LNCAP (cell line): ENCODE measurements around the gene TAOK1.

ENCODE experiments used
- TF ChIP-seq, protein P1 (sequence below): fragments of 450-650 bp; IDR thresholded peaks from 2 replicates; pipeline ENCODE4 v1.5.1; 2017; ENCODE audit warnings: mild to moderate bottlenecking

Gene TAOK1

GRCh38 chr17:29577001-29577370 lies 186.8 kb downstream of the TAOK1 start:
- TF ChIP-seq, protein P1, sequence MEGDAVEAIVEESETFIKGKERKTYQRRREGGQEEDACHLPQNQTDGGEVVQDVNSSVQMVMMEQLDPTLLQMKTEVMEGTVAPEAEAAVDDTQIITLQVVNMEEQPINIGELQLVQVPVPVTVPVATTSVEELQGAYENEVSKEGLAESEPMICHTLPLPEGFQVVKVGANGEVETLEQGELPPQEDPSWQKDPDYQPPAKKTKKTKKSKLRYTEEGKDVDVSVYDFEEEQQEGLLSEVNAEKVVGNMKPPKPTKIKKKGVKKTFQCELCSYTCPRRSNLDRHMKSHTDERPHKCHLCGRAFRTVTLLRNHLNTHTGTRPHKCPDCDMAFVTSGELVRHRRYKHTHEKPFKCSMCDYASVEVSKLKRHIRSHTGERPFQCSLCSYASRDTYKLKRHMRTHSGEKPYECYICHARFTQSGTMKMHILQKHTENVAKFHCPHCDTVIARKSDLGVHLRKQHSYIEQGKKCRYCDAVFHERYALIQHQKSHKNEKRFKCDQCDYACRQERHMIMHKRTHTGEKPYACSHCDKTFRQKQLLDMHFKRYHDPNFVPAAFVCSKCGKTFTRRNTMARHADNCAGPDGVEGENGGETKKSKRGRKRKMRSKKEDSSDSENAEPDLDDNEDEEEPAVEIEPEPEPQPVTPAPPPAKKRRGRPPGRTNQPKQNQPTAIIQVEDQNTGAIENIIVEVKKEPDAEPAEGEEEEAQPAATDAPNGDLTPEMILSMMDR, result no peak

DNA sequence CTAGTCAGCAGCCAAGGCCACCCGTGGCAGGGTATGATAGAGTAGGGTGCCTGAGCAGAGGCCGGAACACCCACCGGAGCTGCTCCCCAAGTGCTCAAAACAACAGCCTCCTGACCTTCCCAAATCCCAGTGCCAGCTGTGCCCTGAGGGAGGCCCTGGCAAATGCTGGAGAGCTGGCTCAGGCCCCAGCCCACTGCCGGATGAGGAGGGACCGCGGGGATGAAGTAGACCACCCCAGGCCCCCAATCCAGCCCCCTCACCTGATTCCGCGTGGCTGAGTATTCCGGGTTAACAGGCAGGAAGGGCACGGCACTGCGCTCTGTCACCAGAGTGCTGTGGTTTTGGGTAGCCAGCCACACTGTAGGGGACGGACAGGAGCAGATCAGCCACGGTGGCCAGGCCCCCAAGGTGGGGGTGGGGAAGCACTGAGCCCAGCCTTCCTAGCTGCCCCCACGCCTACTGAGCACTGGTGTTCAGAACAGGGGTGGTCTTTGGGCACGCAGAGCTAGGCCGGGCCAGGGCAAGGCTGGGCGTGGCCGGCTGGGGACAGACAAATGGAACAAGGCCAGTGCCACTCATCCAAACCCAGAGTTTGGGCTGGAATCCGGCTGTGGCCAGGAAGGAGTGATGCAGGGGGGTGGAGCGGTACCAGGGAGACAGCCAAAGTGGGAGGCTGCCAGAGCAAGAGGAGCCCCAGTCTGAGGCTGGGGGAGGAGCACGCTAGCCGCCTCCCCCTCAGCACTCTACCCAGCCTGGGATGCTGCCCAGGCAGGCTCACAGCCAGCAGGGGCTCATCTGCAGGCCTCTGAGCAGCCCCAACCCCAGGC lies 187.4 kb downstream of the TAOK1 start:
- TF ChIP-seq, protein P1, result no peak

DNA sequence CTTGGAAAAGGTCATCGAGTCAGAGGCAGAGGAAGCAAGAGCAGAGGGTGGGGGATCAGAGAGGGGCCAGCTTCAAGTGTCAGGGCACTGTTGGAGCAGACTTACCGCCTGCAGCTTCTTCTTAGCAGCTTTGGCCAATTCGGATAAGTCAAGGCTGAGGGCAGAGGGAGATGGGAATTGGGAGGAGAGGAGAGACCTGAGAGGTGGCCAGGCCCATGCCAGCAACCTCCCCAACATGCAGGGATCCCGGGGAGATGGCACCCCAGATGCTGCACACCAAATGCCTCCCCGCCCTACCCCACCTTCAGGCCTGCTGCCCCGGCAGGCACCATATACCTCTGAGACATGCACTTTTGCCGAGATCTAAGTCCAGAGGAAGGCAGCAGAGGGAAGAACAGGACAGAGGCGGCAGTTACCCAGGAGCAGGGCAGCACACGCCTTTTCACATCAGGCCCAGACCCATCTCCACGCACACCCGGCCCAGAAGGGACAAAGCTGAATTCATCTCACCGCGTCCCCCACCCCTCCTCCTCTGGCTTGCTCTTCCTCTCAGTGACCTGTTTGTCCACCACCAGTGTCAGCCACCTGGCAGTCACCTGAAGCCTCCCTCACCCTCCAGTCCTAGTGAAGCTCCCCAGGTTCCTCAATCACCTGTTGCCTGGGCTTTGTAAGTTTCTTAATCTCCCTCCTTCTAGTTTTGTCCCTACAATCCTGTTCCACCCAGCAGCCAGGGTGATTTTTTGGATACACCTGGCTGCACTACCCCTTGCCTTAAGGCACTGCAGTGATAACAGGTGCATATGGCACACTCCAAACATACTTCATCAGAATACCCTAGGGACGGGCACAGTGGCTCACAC lies 188.7 kb downstream of the TAOK1 start:
- TF ChIP-seq, protein P1, result no peak

- TF ChIP-seq, protein P1, result peak; percentile 90
Measured at GRCh38 chr17:29579866-29580771, 190.0 kb downstream of the TAOK1 start.

DNA sequence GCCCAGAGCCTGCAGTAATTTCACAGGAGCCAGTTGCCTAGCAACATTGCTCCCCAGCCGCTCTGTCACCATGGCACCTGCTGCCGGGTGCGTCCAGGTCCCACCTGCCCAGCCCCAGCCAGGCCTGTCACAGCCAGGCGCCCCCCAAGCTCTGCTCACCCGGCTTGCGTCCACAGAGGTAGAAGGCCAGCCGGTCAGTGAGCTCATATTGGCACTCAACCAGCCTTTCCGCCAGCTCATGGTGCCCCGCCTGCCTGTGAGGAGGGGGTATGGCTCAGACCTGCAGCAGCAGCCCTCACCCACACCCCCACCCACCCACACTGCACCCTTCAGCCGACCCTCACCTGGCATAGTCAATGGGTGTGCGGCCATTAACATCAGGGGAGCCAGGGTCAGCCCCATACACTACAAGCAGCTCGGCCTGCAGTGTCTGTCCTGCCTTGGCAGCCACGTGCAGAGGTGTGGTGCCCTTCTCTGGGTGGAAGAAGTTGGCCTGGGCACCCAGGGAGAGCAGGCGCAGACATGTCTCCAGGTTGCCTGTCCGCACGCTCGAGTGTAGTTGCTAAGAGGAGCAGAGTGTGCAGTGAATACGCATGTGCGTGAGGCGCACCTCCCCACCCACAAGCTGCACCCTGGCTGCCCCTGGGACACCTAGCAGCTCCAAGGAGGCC lies 191.6 kb downstream of the TAOK1 start:
- TF ChIP-seq, protein P1, result no peak

GRCh38 chr17:29582254-29582765 lies 192.1 kb downstream of the TAOK1 start:
- TF ChIP-seq, protein P1, result no peak
